ENCODE measurements around the gene PTTG1.

Gene PTTG1

DNA sequence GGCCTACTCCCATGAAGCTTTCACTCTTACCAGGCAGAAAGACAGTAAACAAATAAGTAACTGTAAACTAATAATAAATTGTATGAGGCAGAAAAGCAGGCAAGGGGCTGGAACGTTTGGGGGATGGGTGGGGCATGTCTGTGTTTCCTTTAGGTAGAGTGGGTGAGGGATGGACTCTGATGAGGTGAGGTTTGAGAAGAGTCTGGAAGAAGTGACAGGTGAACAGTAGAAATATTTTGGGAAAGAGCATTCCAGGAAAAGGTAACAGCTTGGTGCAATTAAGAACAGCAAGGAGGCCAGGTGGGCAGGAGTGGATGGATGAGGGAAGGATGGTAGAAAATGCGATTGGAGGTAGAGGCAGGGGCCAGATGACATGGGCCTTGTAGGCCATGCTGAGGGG is 56.5 kb downstream of the PTTG1 start:
- DNase-seq (ENCODE audit: low spot score): no peak
- in situ Hi-C loops (cut with MboI; ENCODE audit: low pct_unique_long_range_greater_than_20kb, low sequenced_read_pairs, unreplicated experiment): no loop called here
- TF ChIP-seq, protein P1, sequence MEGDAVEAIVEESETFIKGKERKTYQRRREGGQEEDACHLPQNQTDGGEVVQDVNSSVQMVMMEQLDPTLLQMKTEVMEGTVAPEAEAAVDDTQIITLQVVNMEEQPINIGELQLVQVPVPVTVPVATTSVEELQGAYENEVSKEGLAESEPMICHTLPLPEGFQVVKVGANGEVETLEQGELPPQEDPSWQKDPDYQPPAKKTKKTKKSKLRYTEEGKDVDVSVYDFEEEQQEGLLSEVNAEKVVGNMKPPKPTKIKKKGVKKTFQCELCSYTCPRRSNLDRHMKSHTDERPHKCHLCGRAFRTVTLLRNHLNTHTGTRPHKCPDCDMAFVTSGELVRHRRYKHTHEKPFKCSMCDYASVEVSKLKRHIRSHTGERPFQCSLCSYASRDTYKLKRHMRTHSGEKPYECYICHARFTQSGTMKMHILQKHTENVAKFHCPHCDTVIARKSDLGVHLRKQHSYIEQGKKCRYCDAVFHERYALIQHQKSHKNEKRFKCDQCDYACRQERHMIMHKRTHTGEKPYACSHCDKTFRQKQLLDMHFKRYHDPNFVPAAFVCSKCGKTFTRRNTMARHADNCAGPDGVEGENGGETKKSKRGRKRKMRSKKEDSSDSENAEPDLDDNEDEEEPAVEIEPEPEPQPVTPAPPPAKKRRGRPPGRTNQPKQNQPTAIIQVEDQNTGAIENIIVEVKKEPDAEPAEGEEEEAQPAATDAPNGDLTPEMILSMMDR (IDR thresholded peaks at IDR 0.05; ENCODE audit: extremely low read depth, insufficient read depth, missing control alignments): no peak

Measured in GM13977 (cell line).